Measurements from ENCODE around the gene STEAP2.

DNA sequence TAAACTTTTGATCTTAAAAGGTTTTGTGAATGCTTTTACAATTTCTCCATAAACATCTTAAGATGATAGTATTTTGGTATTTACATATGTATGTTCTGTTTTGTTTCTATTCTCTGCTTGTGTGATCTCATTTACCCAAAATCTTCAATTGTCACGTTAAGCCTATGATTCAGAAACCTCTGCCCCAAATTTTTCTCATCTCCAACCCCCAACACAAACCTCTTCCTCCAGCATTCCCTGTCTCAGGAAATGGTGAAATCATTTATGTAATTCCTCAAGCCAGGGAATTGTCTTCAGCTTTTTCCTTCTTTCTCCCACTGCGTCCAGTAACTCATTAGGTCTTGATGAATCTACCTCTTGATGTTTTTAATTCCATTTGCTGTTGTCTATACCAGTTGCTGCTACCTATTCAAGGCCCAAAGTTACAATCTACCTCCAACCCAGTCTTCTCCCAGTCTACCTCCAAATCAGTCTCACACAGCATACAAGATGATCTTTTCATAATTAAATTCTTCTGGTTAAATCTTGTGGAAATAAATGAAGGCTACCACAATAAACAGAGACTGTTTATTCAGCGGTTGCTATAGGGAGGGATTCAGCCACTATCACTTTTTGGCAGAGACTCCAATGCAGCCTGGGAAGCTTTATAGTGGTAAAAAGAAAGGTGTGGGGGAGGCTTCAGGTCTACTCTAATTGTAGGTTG is 39.2 kb downstream of the STEAP2 start:
- TF ChIP-seq, protein P1, sequence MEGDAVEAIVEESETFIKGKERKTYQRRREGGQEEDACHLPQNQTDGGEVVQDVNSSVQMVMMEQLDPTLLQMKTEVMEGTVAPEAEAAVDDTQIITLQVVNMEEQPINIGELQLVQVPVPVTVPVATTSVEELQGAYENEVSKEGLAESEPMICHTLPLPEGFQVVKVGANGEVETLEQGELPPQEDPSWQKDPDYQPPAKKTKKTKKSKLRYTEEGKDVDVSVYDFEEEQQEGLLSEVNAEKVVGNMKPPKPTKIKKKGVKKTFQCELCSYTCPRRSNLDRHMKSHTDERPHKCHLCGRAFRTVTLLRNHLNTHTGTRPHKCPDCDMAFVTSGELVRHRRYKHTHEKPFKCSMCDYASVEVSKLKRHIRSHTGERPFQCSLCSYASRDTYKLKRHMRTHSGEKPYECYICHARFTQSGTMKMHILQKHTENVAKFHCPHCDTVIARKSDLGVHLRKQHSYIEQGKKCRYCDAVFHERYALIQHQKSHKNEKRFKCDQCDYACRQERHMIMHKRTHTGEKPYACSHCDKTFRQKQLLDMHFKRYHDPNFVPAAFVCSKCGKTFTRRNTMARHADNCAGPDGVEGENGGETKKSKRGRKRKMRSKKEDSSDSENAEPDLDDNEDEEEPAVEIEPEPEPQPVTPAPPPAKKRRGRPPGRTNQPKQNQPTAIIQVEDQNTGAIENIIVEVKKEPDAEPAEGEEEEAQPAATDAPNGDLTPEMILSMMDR (IDR thresholded peaks at IDR 0.05): no peak
- no peak for TF ChIP-seq RAD21 (conservative IDR thresholded peaks at IDR 0.05 in 1 of 2, IDR thresholded peaks at IDR 0.05 in 1 of 2)
- no peak for TF ChIP-seq HOXB13 (CRISPR knock-in tag; IDR thresholded peaks at IDR 0.05; ENCODE audit: low read depth)
- TF ChIP-seq, protein P2, sequence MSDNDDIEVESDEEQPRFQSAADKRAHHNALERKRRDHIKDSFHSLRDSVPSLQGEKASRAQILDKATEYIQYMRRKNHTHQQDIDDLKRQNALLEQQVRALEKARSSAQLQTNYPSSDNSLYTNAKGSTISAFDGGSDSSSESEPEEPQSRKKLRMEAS (IDR thresholded peaks at IDR 0.05): no peak
